H9 (cell line): ENCODE results near the gene NPAS2. TPM values are rescaled to one million over a fixed set of nuclear protein-coding genes. Genes with fewer than 3 reads are reported as not detected.

ENCODE experiments used
- DNase-seq: peaks from one replicate; pipeline ENCODE4 v3.0.0-alpha.2; 2017
- H2AFZ ChIP-seq: one replicate; pipeline ENCODE4 v1.6.1; 2013; ENCODE audit warnings: mild to moderate bottlenecking, low read length, control low read depth, moderate library complexity
- H2AK5ac ChIP-seq: 2 replicates; pipeline ENCODE4 v1.6.1; 2013; ENCODE audit warnings: low read length, control low read depth, mixed read lengths; ENCODE audit not compliant: insufficient read length
- H2BK120ac ChIP-seq: one replicate; pipeline ENCODE4 v1.6.1; 2013; ENCODE audit warnings: low read depth, mild to moderate bottlenecking, low read length, control low read depth, inconsistent platforms; ENCODE audit not compliant: poor library complexity, severe bottlenecking
- H2BK12ac ChIP-seq: 2 replicates; pipeline ENCODE4 v1.6.1; 2013; ENCODE audit warnings: low read length, control low read depth, mixed read lengths, low read depth; ENCODE audit not compliant: insufficient read length
- H2BK15ac ChIP-seq: 2 replicates; pipeline ENCODE4 v1.6.1; 2013; ENCODE audit warnings: low read depth, low read length, control low read depth
- H2BK20ac ChIP-seq: one replicate; pipeline ENCODE4 v1.6.1; 2013; ENCODE audit warnings: low read depth, mild to moderate bottlenecking, low read length, control low read depth, inconsistent platforms; ENCODE audit not compliant: poor library complexity, severe bottlenecking
- H2BK5ac ChIP-seq: 2 replicates; pipeline ENCODE4 v1.6.1; 2013; ENCODE audit warnings: low read length, control low read depth, mixed read lengths; ENCODE audit not compliant: insufficient read length
- H3K14ac ChIP-seq: 2 replicates; pipeline ENCODE4 v1.6.1; 2013; ENCODE audit warnings: low read length, control low read depth; ENCODE audit not compliant: insufficient read depth
- H3K18ac ChIP-seq: 2 replicates; pipeline ENCODE4 v1.6.1; 2013; ENCODE audit warnings: low read depth, mild to moderate bottlenecking, mixed read lengths, low read length, control low read depth; ENCODE audit not compliant: insufficient read length
- H3K23ac ChIP-seq: 2 replicates; pipeline ENCODE4 v1.6.1; 2013; ENCODE audit warnings: low read length, control low read depth, mixed read lengths, low read depth; ENCODE audit not compliant: insufficient read length
- H3K23me2 ChIP-seq: 2 replicates; pipeline ENCODE4 v1.6.1; 2013; ENCODE audit warnings: low read depth, mild to moderate bottlenecking, mixed read lengths, low read length, control low read depth; ENCODE audit not compliant: insufficient read length, poor library complexity, severe bottlenecking
- H3K27ac ChIP-seq: 2 replicates; pipeline ENCODE4 v1.5.1; 2013; ENCODE audit warnings: low read length, control low read depth, mixed read lengths, low read depth; ENCODE audit not compliant: insufficient read length
- H3K27me3 ChIP-seq: 2 replicates; pipeline ENCODE4 v1.6.1; 2013; ENCODE audit warnings: low read length, control low read depth, inconsistent platforms; ENCODE audit not compliant: insufficient read depth
- H3K4ac ChIP-seq: 2 replicates; pipeline ENCODE4 v1.6.1; 2013; ENCODE audit warnings: low read depth, mild to moderate bottlenecking, control low read depth, inconsistent platforms, low read length, moderate library complexity
- H3K4me1 ChIP-seq: 2 replicates; pipeline ENCODE4 v1.6.1; 2013; ENCODE audit warnings: low read length, control low read depth, inconsistent platforms; ENCODE audit not compliant: insufficient read depth
- H3K4me2 ChIP-seq: 2 replicates; pipeline ENCODE4 v1.6.1; 2013; ENCODE audit warnings: low read length, control low read depth, mixed read lengths; ENCODE audit not compliant: insufficient read length, insufficient read depth
- H3K56ac ChIP-seq: 2 replicates; pipeline ENCODE4 v1.6.1; 2013; ENCODE audit warnings: low read depth, mild to moderate bottlenecking, mixed read lengths, low read length, control low read depth; ENCODE audit not compliant: insufficient read length
- H3K79me1 ChIP-seq: 2 replicates; pipeline ENCODE4 v1.6.1; 2013; ENCODE audit warnings: low read depth, mild to moderate bottlenecking, moderate library complexity, low read length, control low read depth, inconsistent platforms; ENCODE audit not compliant: insufficient read depth, poor library complexity, severe bottlenecking
- H3K79me2 ChIP-seq: 2 replicates; pipeline ENCODE4 v1.6.1; 2013; ENCODE audit warnings: low read length, control low read depth, inconsistent platforms; ENCODE audit not compliant: insufficient read depth
- H3K9ac ChIP-seq: 2 replicates; pipeline ENCODE4 v1.6.1; 2013; ENCODE audit warnings: low read length, control low read depth, mixed read lengths; ENCODE audit not compliant: insufficient read length; ENCODE audit errors: extremely low read depth
- H3K9me3 ChIP-seq: one replicate; pipeline ENCODE4 v1.6.1; 2013; ENCODE audit warnings: low read depth, low read length, inconsistent platforms; ENCODE audit not compliant: control insufficient read depth
- H3T11ph ChIP-seq: one replicate; pipeline ENCODE4 v1.6.1; 2013; ENCODE audit warnings: mild to moderate bottlenecking, low read length, control low read depth, inconsistent platforms
- H4K20me1 ChIP-seq: one replicate; pipeline ENCODE4 v1.6.1; 2013; ENCODE audit not compliant: control insufficient read depth, insufficient read length, insufficient read depth
- H4K5ac ChIP-seq: 2 replicates; pipeline ENCODE4 v1.6.1; 2013; ENCODE audit warnings: low read depth, mild to moderate bottlenecking, mixed read lengths, low read length, control low read depth; ENCODE audit not compliant: insufficient read length
- H4K8ac ChIP-seq: replicated peaks from 2 replicates; pipeline ENCODE4 v1.6.1; 2013; ENCODE audit warnings: low read length, control low read depth, mixed read lengths, low read depth; ENCODE audit not compliant: insufficient read length
- H4K91ac ChIP-seq: 2 replicates; pipeline ENCODE4 v1.6.1; 2013; ENCODE audit warnings: low read depth, mild to moderate bottlenecking, moderate library complexity, mixed read lengths, low read length, control low read depth; ENCODE audit not compliant: insufficient read length
- H3K27ac Mint-ChIP-seq, 3 experiments: 2 replicates in 2 of 3; 3 replicates in 1 of 3; pipeline ENCODE4 v1.8.0; 2020 to 2021; ENCODE audit warnings: mixed read lengths in 3 of 3, mild to moderate bottlenecking in 1 of 3, moderate library complexity in 1 of 3
- H3K27me3 Mint-ChIP-seq: 2 replicates; pipeline ENCODE4 v1.8.0; 2021; ENCODE audit warnings: low read depth, mild to moderate bottlenecking, moderate library complexity, mixed read lengths
- H3K36me3 Mint-ChIP-seq, 3 experiments: 2 replicates in 2 of 3; 3 replicates in 1 of 3; pipeline ENCODE4 v1.8.0; 2020 to 2021; ENCODE audit warnings: low read depth in 3 of 3, mixed read lengths in 3 of 3; ENCODE audit not compliant: insufficient read depth in 1 of 3
- H3K4me1 Mint-ChIP-seq, 2 experiments: 2 replicates each; pipeline ENCODE4 v1.8.0; 2020; ENCODE audit warnings: mixed read lengths in 2 of 2
- H3K4me3 Mint-ChIP-seq, 2 experiments: 2 replicates in 1 of 2; 3 replicates in 1 of 2; pipeline ENCODE4 v1.8.0; 2020 to 2021; ENCODE audit warnings: mild to moderate bottlenecking in 2 of 2, mixed read lengths in 2 of 2, moderate library complexity in 1 of 2
- H3K9me3 Mint-ChIP-seq, 2 experiments: 2 replicates in 1 of 2; 3 replicates in 1 of 2; pipeline ENCODE4 v1.8.0; 2020; ENCODE audit warnings: mild to moderate bottlenecking in 2 of 2, mixed read lengths in 2 of 2, moderate library complexity in 1 of 2
- WGBS: extraction: QIAGEN DNeasy Blood & Tissue Kit; methylation state at CpG from one replicate; pipeline ENCODE4 v1.1.7; 2013; ENCODE audit warnings: missing lambda C conversion rate, low lambda C conversion rate, mixed read lengths; ENCODE audit not compliant: insufficient read length; ENCODE audit errors: extremely low coverage; 5-methylcytosine and 5-hydroxymethylcytosine counted together
- total RNA-seq: library from RNA; stranded (reverse); gene quantifications from 2 replicates; pipeline ENCODE4 v1.2.1, GENCODE V29; 2021
- TF ChIP-seq, protein P1 (sequence below): fragments of 200-600 bp; sonication (generic); conservative IDR thresholded peaks from 3 replicates; pipeline ENCODE4 v1.8.0; 2021; ENCODE audit warnings: antibody characterized with exemption, mild to moderate bottlenecking

The NPAS2 gene
- total RNA-seq, 1 experiment from 2014 or later, result 1.3 TPM

- no peak overlapping the region for H4K91ac ChIP-seq
- H3K4me3 Mint-ChIP-seq, result no peak overlapping the region
- H3K56ac ChIP-seq, result no peak overlapping the region
- no peaks in the 10 kb centered on the region for H3K36me3 Mint-ChIP-seq
- no peaks in the 10 kb centered on the region for H4K20me1 ChIP-seq
- no peak overlapping the region for H2AFZ ChIP-seq
- H3K79me2 ChIP-seq, result no peaks in the 10 kb centered on the region
- no CpG with 5 or more reads among the region's 4 CpGs for WGBS
- H3K27me3 ChIP-seq, result no peaks in the 10 kb centered on the region
- H3K27ac Mint-ChIP-seq, result no peak overlapping the region
- no peak overlapping the region for H3K23ac ChIP-seq
- no peaks in the 10 kb centered on the region for H3K9me3 Mint-ChIP-seq
- no peak overlapping the region for H3K4ac ChIP-seq
- H3K4me2 ChIP-seq, result no peak overlapping the region
- H3K18ac ChIP-seq, result no peak overlapping the region
- H2AK5ac ChIP-seq, result no peak overlapping the region
- no peak overlapping the region for H2BK12ac ChIP-seq
- H2BK15ac ChIP-seq, result no peak overlapping the region
- H3K23me2 ChIP-seq, result no peaks in the 10 kb centered on the region
- no peak overlapping the region for H2BK20ac ChIP-seq
- H3K9me3 ChIP-seq, result no peaks in the 10 kb centered on the region
- no peak overlapping the region for H2BK5ac ChIP-seq
- TF ChIP-seq, protein P1, sequence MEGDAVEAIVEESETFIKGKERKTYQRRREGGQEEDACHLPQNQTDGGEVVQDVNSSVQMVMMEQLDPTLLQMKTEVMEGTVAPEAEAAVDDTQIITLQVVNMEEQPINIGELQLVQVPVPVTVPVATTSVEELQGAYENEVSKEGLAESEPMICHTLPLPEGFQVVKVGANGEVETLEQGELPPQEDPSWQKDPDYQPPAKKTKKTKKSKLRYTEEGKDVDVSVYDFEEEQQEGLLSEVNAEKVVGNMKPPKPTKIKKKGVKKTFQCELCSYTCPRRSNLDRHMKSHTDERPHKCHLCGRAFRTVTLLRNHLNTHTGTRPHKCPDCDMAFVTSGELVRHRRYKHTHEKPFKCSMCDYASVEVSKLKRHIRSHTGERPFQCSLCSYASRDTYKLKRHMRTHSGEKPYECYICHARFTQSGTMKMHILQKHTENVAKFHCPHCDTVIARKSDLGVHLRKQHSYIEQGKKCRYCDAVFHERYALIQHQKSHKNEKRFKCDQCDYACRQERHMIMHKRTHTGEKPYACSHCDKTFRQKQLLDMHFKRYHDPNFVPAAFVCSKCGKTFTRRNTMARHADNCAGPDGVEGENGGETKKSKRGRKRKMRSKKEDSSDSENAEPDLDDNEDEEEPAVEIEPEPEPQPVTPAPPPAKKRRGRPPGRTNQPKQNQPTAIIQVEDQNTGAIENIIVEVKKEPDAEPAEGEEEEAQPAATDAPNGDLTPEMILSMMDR, result no peak
- peaks cover 19 to 23% of the 10 kb centered on the region in 2 experiments for H3K4me1 Mint-ChIP-seq
- no peak for DNase-seq
- no peak overlapping the region for H3K9ac ChIP-seq
- H3K27ac ChIP-seq, result no peak overlapping the region
- H4K8ac ChIP-seq, result no peak overlapping the region
- H3K14ac ChIP-seq, result no peak overlapping the region
- H3K79me1 ChIP-seq, result no peaks in the 10 kb centered on the region
- H4K5ac ChIP-seq, result no peak overlapping the region
- H3T11ph ChIP-seq, result no peak overlapping the region
- no peak overlapping the region for H2BK120ac ChIP-seq
- no peaks in the 10 kb centered on the region; the same call in none of the 2 replicates for H3K27me3 Mint-ChIP-seq
- H3K4me1 ChIP-seq, result no peaks in the 10 kb centered on the region
Measured at GRCh38 chr2:100955226-100955625, 135.3 kb downstream of the NPAS2 start.
